ENCODE measurements around the gene ORAI2.

Gene ORAI2

DNA sequence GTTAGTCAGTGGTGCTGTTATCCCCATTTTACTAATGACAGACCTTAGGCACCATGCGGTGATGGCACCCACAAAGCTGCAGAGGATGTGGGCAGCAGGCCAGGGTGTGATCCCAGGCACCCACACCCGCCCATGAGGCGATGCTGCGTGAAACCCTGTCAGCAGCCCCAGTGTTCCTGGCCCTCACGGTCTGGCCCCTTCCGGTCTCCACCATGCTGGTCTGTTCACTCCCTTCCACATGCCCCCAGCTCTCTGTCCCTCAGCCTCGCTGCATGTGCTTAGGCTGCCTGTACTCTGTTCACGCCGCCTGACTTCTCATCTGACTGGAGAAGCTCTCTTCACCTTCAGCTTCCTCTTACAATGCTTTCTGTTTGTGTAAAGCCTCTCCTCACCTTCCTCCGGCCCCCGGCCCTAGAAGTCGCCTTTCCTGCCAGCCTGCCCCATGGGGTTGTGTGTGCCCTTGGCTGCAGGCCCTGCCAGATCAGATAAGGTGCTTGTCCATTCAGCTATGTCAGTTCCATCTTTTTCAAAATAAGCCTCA lies 17.6 kb upstream of the ORAI2 start:
- no peak for DNase-seq

DNA sequence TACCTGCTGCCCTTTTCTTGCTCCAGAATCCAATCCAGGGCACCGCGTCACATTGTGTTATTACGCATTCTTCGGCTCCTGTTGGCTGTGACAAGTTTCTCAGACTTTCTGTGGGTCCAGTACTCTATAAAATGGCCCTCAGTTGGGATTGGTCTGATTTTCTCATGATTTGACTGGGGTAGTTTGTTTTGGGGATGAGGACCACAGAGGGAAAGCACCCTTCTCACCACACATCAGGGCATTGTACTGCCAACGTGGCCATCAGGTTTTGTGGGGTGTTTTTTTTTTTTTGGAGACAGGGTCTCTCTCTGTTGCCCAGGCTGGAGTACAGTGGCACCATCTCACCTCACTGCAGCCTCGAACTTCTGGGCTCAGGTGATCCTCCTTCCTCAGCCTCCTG lies 17.0 kb upstream of the ORAI2 start:
- no peak for DNase-seq

DNA sequence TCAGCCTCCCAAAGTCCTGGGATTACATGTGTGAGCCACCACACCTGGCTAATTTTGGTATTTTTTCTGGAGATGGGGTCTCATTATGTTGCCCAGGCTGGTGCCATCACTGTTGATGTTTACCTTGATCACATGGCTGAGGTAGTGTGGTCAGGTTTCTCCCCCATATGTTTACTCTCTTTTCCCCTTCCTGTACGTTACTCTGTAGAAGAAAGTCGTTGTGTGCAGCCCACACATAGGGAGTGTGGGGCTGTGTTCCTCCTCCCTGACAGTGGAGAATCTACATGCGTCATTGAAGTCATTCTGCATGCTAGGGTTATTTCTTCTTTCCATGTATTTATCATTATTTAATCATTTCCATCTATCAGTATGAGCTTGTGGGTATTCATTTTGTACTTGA lies 16.3 kb upstream of the ORAI2 start:
- no peak for DNase-seq

DNA sequence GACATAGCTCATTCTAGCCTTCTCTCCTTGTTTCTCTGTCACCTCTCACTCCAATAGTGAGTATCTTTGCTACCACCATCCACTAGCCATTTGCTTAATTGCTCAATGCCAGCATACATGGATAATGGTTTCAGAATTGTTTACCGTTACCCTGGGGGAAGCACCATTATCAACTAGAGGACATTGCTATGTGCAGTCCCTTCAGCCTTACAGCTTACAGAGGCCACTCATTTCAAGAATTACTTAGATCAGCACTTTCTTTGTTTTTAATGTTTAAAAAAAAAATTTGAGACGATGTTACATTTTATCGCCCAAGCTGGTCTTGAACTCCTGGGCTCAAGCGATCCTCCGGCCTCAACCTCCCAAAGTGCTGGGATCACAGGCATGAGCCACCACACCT lies 14.8 kb upstream of the ORAI2 start:
- no peak for DNase-seq

DNA sequence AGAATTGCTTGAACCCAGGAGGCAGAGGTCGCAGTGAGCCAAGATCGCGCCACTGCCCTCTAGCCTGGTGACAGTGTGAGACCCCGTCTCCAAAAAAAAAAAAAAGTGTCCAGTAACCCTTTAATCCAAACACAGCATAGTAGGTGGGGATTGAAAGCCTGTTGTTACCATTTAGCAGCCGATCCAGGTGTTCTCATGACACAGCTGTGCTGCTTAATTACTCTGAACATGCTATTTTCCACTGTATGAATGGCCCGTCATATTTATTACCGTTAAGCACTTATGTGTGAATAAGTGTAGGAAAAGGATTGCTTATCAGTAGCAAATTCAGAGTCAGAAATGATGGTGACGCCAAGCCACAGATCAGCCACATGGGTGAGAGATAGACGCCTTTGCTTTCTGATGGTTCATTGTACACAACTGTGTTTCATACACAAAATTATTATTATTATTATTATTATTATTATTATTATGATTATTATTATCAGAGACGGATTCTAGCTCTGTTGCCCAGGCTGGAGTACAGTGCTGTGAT lies 11.6 kb upstream of the ORAI2 start:
- no peak for DNase-seq

DNA sequence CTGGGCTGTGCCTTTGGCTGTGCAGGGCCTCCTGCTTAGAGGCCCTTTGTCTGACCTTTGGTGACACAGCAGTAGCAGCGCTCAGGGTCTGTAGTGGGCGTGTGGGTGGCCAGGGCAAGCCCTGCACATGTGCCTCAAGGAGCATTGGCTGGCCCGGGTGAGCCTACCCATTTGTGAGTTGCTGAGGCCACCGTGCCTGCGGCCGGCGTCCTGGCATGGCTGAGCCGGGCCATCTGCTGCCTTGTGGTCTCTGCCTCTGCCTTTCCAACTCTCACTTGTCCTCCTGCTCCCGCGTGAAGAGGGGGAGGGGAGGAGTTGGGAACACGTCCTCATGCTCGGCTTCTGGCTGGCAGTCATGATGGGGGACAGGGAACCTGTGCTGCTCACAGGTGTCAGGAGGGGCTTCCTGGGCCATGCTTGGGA lies 9.2 kb upstream of the ORAI2 start:
- DNase-seq: no peak

DNA sequence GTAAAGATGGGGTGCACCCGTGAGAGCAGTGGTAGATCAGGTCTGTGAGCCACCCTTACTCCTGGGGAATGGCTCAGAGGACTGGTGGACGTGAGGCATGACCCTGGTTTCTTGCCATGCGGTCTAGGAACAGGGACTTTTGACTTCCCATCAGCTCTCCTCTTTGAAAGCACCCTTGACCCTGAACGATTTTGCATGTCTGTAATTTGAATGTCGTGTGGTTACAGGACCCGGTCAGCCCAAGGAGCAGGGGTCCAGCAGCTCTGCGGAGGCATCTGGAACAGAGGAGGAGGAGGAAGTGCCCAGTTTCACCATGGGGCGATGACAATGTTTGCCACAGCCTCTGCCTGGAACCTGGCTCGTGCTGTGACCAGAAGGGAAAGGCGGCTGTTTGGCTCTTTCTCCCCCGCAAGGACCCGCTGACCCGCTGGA lies 8.6 kb upstream of the ORAI2 start:
- DNase-seq: no peak

DNA sequence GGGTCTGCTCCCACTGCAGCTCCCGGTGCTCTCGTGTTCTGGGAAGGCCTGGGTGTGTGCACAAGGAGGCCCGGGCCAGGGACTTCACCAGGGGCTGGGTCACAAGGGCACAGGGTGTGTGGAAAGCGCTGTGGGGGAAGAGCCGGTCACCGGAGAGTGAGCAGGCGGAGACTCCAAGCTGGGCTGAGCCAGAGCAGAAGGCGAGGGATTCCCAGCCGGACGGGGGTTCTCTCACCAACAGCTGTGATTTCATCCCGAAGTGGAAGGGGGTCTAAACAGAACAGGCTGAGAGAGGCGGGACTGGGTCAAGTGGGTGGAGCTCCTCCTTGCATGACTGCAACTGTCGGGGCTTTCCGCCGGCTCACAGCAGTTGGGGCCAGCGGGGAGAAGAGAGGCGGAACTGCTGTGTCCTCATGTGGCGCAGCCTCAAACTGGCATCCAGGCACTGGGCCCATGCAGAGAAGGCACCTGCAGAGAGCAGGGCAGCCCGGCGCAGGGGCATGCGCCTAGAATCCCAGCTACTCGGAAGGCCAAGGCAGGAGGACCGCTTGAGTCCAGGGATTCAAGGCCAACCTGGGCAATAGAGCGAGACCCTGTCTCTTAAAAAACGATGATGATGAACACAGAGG lies 7.6 kb upstream of the ORAI2 start:
- DNase-seq: no peak

DNA sequence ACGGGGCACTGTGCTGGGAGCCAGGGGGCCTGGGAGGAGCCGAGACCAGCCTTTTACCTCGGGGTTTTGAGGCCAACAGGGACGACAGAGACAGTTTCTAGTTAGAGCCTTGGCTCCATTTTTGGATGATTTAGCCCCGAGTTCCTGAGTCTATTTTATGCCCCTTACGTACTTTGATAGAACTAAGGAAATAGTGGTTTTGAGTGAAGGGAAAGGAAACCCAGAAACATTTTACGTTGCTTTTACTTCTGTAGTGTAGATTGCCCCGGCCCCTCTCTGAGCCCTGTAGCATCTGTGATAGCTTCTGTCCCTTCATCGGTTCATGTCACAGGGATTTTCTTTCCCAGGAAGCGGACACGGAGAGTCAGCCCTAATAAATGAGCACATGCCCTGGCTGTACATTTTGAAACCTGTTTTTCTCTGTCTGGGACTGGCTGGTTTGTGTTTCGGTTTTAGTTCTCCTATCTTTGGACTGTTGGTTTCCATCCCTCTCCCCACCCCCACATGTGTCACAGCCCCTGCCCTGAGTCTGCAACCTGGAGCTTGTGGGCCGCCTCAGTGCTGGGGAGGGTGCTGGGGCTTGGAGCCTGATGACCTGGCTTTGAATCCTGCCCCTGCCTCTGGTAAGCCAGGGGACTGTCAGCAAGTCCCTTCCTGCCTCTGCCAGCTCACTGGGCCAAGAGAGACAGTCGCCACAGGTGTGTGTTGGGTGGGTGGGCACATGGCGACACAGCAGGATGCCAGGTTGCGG lies 6.9 kb upstream of the ORAI2 start:
- no peak for DNase-seq

DNA sequence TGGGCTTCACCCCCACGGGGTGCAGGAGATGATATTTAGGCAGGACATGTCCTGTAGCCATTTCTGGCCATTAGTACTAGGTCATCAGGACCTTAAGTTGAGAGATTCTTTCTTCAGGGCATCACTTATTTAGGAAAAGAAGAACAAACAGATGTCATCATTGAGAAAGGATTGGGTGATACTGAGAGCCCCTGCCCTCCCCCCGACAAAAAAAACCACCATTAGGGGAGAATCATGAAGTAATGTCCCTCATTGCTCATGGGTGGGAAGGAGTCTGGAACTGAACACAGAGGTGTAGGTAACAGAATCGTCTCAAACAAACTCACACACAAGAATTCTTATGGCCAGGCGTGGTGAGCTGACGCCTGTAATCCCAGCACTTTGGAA lies 6.4 kb upstream of the ORAI2 start:
- DNase-seq: no peak

DNA sequence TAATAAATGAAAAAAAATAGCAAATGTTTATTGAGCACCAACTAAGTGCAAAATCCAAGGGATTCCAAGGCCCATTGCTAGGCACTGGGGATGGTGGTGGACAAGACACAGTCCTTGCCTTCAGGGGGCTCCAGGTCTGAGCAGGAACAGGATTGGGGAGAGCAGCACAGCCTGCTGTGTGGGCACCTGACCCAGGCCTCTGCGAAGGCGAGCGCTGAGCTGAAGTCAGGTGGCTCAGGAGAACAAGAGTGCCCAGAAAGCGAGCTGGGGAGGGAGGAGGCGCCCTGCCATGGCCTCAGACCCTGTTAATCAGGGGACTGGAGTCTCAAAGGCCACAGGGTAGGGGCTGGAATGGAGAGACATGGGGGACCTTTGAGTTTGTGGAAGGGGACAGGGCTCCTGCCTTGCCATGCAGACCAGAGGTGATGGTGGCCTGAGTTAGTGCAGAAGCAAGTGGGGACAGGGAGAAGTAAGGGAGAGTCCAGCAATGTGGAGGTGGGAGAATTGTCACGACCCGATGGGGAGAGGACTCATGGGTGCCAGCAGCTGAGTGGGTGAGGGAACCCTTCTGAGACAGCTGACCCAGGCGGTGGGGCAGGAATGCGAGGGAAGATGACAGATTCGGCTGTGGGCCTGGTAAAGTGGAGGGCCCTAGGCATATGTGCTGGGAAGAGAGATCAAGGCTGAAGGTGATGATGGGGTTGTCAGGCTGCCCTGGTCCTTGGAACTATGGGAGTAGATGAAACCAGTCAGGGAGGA lies 4.1 kb upstream of the ORAI2 start:
- DNase-seq: no peak

DNA sequence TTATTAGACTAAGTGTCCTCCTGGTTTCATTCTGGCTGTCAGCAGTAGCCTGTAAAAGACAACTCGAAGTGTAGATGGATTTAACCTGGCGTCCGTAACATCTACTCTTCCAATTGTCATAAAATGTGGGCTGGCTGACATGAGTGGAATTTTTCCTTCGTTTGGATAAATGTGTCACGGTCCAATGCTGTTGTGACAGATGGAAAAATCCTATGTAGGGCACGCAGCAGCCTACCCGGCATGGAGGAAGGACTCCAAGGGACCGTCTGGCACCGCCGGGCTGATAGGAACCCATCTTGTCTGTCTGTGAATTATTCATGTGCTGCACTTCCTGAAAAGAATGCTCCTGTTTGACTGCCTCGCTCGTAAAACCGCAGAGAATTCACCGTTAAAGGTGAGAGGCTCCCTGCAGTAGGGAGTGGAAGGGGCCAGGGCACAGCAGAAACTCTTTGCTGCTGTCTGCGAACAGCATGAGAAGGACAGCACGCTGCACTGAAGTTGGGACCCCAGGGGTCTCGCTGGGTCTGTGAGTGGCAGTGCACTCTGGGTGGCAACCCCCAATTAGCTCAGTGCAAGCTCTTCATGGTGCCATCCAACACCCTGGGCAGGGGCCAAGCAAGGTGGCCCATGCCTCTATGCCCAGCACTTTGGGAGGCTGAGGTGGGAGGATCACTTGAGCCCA lies 1.6 kb upstream of the ORAI2 start:
- DNase-seq: no peak

DNA sequence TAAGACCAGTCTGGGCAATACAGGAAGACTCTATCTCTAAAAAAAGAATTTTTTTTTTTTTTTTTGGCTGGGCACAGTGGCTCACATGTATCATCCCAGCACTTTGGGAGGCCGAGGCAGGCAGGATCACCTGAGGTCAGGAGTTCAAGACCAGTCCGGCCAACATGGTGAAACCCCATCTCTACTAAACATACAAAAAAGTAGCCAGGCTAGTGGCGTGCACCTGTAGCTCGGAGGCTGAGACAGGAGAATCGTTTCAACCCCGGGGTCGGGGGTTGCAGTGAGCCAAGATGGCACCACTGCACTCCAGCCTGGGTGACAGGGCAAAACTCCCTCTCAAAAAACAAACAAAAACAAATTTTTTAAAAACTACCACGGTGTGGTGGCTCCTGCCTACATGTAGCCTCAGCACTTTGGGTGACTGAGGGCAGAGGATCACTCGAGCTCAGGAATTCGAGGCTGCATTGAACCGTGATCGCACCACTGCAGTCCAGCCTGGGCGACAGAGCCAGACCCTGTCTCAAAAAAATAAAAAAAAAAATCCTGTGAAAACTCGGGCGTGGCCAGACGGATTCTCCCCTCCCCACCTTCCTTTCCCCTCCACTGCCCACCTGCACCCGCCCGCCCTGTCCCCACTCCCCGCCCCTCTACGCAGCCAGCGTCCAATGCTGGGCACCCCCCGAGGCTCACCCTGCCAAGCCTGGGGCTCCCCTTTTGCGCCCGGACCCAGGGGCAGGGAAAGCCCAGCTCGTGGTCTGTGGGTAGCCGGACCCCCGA lies 745 bp upstream of the ORAI2 start:
- DNase-seq: no peak

DNA sequence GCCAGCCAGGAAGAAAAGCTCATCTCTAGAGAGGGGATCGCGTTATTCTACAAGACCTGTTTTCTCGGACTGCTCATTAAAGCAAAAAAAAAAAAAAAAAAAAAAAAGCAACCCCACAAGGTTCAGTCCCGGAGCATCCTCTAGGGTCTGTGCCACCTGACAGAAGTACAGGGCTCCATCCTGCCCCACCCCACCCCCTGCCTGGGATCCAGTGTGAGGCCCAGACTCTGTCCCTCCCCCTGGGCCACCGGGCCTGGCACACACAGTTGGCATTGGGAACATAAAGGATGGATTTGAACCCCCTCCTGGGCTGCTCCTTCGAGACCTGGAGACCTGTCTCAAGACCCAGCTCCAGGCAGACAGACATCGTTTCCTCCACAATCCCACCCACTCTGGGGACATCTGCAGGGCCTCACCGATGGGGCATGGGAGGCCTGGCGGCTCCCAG lies 688 bp downstream of the ORAI2 start:
- no peak for DNase-seq

DNA sequence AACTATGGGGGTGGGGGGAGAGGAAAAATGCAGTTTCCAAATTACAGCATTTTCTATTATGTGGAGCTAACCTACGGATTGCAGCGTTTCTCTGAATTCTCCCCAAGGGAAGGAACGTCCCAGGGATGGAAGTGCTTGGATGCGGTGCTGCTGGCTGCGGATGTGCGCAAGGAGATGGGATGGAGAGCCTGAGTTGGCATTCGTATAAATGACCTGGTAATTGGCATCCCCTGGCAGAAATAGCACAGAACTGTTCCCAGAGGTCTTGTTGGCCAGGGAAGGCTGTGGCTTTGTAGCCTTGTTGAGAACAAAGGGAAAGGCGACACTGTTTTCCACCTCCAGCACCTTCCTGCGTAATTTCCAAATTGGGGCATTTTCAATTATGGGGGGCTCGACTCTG lies 2.7 kb downstream of the ORAI2 start:
- no peak for DNase-seq

DNA sequence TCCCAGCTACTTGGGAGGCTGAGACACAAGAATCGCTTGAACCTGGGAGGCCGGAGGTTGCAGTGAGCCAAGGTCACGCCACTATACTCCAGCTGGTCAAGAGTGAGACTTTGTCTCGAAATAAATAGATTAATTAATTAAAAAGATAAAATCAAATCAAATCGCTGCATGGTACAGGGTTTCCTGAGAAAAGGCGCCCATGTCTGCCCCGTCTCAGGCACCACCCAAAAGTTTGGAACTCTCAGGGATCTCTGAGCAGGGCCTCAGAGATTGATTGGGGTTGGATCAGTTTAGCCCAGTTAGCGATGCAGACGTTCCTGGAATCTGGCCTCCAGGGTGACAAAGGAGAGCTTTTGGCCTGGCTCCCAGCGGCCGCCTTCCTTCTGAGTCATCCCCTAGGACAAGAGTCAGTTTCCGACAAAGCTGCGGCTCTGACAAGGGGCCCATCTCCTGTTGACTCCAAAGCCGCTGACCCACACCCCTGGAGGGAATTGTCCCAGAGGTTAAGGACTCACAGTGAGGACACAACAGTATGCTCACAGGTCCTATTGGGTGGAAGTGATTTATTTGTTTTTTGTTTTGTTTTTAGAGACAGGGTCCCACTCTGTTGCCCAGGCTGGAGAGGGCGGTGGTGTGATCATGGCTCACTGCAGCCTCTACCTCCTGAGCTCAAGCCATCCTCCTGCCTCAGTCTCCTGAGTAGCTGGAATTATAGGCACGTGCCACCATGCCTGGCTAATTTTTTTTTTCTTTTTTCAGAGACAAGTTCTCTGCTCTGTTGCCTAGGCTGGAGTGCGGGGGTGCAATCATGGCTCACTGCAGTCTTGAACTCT lies 6.8 kb downstream of the ORAI2 start:
- peak; percentile 87 for DNase-seq

DNA sequence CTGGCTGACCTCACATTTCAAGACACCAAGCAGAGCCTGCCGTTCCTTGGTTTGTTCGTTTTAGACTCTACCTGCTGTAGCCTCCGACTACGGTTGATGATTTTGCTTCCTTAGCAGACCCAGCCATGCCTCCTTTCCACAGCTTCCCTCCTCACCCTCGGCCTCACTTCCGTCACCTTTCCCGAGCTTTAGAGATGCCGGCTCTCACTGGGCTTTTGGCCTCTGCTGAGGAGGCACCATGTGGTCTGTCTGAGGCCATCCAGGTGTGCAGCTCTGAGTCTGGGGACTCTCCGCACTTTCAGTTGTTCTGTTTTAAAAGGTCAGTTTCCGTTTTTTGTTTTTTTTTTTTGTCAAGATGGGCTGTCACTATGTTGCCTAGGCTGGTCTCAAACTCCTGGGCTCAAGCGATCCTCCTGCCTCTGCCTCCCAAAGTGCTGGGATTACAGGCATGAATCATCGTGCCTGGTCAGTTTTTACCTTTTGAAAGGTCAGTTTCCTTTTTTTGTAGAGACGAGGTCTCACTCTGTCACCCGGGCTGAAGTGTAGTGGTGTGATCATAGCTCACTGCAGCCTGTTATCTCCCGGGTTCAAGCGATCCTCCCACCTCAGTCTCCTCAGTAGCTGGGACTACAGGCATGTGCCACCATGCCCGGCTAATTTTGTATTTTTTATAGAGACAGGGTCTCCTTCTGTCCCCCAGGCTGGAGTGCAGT lies 11.7 kb downstream of the ORAI2 start:
- no peak for DNase-seq

DNA sequence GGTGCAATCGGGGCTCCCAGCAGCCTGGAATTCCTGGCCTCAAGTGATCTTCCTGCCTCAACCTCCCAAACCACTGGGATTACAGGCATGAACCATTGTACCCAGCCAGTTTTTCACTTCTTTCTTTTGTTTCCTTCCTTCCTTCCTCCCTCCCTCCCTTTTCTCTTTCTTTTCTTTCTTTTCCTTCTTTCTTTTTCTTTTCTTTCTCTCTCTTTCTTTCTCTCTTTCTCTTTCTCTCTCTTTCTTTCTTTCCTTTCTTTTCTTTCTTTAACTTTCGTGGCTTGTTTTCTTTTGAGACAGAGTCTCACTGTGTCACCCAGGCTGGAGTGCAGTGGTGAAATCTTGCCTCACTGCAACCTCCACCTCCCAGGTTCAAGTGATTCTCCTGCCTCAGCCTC lies 12.3 kb downstream of the ORAI2 start:
- DNase-seq: no peak

DNA sequence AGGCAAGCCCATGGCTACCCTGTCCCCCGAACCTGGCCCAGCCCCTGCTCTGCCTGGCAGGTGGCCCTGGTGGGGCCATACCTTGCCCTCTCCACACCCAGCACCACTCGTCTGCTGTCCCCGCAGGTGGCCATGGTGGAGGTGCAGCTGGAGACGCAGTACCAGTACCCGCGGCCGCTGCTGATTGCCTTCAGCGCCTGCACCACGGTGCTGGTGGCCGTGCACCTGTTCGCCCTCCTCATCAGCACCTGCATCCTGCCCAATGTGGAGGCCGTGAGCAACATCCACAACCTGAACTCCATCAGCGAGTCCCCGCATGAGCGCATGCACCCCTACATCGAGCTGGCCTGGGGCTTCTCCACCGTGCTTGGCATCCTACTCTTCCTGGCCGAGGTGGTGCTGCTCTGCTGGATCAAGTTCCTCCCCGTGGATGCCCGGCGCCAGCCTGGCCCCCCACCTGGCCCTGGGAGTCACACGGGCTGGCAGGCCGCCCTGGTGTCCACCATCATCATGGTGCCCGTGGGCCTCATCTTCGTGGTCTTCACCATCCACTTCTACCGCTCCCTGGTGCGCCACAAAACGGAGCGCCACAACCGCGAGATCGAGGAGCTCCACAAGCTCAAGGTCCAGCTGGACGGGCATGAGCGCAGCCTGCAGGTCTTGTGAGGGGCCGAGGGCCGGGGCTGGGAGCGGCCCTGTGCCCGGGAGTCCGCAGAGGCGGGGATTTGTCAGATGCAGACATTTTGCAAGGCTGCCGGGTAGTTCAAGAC lies 13.2 kb downstream of the ORAI2 start:
- DNase-seq: no peak

DNA sequence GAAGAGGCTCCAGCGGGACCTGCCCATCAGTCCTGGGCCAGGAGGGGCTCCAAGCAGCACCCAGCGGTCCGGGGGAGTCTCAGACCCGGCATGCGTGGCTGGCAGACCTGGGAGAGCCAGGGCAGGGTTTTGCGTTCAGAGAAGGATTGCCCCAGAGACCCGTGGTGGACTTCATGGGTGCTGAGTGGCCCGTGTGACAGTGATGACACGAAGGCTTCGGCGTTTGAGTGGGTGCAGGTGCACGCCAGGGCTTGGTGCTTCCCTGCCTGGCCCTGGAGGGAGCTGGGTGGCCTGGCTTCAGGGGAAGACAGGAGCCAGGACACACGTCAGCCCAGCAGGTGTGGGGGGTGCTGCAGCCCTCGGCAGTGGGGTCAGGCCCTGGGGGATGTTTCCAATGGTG lies 13.9 kb downstream of the ORAI2 start:
- no peak for DNase-seq
